DLD1 (cell line): Measurements from ENCODE around the gene ATP2B2.
"Not testable (repeated sequence)": the region's sequence is repeated elsewhere in the genome, so short reads cannot be mapped to it uniquely, and the experiment has no call there.

Experiments
- in situ Hi-C: cut with HindIII; loops from 2 replicates; pipeline ENCODE4 v1.10.0; 2017; ENCODE audit warnings: low sequenced_read_pairs

Gene ATP2B2

DNA sequence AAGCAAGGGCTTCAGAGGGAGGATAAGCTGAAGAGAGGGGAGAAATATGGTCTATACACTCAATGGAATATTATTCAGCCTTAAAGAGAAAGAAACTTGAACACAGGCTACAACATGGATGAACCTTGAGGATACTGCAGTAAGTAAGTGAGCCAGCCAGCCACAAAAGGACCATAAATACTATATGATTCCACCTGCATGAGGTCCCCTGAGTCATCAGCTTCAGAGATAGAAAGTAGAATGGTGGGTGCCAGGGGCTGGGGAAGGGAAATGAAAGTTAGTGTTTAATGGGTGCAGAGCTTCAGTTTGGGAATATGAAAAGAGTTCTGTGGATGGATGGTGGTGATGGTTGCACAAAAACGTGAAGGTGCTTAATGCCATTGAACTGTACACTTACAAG, 116.0 kb downstream of the ATP2B2 start:
- in situ Hi-C loops, result no loop called here

DNA sequence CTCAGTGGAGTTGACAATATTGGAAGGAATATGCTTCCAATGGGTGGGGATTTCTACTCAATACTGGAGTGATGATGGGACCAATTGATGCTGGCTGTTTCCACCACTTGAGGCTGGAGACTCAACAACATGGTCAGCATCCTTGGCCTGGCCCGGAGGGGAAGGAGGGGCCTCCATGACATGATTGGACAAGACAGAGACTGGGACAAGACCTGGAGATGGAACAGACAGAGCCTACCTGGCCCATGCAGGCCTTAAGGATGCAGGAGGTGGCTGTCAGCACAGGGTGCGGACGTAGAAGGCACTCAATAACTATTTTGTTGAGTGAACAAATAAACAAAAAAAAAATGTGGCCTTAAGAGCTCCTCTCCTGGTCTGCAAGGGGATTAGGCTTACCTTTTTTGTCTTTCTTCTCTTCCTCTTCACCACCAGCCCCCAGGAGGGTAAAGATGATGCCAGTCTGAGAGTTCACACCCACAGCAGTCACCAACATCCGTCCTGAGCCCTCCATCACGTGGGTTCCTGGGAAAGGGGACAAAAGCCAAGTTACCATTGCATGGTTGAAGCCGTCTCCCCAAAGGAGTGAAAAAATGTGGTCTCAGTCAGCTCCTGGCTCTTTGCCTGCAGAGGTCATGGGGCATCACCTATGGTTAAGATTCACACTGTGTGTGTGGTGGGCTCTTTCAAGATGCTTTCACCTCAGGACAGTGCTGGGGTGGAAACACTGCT, 117.3 kb downstream of the ATP2B2 start:
- in situ Hi-C loops, result no loop called here

DNA sequence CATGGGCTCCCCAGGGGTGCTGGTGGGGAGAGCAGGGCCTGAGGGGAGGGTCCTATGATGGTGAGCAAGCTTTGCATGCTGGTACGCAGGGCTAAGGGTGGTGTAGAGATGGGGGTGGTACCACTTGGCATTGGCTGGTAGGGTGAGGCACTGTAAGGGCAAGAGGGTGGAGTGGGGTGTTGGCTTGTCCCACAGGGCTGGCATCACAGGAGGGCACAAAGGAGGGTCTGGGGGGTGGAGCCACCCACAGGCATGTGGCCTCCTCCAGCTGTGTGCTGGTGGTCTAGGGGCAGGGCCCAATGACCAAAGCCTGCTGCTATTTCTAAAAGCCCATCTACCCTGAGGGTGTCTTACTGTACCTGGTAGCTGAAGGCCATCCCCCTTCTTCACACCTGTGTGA, 119.3 kb downstream of the ATP2B2 start:
- in situ Hi-C loops, result no loop called here

DNA sequence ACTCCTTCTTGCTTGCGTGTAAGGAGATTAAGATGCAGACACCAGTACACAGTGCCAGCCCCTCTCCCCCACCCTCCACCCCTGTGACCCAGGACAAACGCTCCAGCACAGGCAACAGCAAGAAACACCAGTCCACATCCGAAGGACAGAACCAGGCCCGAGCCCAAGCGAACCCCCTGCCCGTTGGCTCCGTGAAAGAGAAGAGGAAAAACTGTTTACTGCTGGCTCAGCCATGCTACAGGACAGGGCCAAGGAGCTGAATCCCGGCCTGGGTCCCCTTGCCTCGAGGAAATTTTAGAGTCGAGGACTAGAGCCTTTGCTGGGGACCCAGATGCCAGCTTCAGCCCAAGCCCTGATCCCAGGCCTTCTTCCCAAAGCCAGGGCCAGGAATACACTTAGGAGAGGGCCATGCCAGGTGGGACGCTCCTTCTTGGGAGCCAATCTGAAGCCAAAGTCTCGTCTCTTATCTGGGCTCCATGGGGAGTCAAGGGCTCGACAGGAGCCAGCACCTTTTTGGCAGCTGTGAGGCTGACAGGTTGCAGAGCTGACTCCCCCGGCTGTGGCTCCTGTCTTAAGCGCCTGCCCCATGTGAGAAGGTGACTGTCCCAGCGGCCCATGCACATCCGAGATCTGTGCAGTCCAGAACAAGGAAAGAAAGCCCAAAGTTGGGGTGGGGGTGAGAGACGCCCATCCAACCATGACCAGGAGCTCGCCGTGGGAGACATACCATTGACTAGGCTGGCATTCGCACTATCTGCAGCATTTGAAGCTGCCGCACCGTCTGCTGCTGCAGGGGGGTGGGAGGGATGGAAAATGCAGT, 120.6 kb downstream of the ATP2B2 start:
- in situ Hi-C loops, result no loop called here

DNA sequence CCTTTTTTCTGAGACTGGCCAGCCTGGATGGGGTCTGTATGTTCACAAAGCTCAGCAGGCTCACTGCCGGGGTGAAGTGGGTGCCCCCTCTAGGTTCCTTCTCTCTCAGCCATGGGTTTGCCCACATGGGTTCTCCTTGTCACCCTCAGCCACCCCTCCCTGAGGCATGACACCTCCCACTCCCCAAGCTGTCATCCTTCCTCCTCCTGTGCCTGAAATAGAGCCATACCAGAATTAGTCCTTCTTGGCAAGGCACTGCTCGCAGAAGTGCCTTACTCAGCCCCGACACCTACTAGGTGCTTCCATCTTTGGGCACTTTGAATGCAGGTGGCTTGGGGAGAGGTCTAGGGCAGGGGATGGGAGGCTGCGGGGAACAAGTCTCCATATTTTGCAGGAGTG, 121.5 kb downstream of the ATP2B2 start:
- in situ Hi-C loops, result no loop called here

DNA sequence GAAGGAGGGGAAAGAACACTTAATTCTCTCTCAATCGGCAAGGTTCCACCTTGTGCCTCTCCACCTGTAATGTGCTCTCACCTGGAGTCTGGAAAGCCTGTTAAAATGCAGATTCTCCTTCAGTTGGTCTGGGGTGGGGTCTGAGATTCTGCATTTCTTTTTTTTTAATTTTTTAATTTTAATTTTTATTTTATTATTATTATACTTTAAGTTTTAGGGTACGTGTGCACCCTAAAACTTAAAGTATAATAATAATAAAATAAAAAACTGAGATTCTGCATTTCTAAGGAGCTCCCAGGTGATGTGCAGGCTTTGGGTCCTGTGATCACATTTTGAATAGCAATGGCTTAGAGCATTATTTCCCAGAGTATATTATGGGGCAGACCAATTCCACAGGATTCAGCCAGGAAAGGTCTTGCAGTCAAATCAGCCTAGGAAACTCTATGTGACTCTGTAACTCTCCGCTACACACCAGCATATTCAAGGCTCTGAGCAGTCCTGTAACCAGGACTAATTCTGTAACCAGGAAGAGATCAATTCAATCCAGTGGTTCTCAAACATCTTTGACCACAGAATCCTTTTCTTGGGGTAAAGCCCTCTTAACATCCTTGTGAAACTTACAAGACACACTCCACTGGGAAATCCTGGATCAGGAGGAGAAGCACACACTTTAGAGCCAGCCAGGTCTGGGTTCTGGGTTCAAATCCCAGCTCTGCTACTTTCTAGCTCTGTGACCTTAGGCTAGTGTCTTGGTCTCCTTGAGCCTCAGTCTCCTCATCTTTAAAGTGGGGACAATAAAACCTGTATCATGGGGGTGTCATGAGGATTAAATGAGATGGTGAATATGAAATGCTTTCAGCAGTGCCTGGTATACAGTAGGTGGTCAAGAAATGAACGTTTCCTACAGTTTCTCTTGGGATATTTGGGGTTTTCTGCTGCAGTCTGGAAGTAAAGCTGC, 122.2 kb downstream of the ATP2B2 start:
- in situ Hi-C loops, result no loop called here

DNA sequence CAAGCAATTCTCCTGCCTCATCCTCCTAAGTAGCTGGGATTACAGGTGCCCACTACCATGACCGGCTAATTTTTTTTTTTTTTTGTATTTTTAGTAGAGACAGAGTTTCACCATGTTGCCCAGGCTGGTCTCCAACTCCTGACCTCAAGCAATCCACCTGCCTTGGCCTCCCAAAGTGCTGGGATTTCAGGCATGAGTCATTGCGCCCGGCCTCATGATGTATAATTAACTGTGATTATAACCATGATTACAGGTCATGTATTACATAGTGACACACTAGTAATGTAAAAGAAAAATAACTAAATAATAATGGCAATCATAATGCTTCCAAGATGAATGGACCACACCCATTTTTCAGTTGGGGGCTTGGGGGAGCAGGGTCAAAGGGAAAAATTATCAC, 122.9 kb downstream of the ATP2B2 start:
- in situ Hi-C loops, result not testable (repeated sequence)

DNA sequence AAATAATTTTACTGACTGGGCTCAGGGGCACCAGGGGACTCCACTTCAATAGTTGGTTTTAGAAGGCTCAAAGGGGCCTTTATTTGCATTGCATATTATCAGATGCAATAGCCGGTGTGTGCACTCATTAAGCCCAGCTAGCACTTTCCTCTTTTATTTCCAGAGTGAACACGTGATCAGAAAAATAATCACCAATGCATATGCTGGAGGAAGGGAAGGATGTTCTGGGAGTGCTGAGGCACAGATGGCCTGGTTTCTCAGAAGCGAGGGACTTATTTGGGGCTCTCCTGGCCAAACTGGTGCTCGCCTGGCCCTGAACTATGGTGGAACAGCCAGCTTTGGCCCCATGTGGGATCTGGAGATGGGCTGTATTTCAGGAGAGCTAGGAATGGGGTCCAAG, 124.0 kb downstream of the ATP2B2 start:
- in situ Hi-C loops, result no loop called here

DNA sequence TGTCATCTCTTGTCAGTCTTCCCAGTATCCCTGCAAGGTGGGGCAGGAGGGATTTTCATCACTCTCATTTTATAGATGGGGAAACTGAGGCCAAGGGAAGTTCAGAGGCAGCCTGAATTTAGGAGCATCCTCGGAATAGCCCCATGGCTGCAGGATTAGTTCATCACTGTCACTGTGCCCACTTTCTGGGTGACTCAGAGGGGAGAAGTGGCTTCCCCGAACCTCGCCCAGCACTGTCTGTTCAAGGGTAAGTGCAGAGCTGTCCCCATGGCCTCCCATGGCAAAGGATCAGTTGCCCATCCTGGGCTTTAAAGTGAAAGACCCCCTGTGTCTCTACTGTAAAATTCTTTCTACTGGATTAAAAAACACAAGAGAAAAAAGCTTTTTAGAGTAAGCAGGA, 124.5 kb downstream of the ATP2B2 start:
- in situ Hi-C loops, result no loop called here

DNA sequence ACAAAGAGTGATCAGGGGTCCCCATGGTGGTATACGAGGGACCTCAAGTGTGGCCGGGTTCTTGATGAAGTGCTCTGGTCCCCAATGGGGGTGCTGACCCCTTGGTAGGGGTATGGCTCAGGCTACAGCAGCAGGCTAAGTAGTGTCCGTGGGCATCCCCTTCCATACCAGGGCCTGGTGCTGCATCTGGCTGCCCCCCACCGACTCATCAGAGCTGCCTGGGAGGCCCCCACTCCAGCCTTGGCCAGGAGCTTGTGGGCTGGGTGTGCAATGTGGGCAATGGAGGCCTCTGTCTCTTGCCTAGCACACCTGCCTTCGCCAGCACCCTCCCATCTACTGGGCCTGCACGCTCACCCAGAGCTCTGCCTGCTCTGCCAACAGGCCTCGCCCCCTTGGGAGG, 125.4 kb downstream of the ATP2B2 start:
- in situ Hi-C loops, result no loop called here

DNA sequence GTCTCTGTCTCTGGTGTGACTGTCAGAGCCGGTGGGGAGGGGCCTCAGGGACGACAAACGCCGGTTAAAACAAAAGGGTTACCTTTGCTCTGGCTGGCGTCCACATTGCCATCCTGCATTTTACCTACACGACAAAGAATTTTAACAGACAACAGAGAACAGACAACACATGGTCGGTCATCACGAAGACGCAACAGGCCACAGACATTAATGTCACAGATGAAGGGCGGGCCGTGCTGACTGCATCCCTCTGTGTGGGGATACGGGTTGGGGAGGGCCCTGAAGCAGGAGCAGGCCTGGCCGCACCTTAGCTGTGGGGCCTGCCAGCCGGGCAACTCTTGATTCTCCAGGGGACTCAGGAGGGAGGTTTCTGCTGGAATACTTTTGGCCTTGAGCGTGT, 126.2 kb downstream of the ATP2B2 start:
- in situ Hi-C loops, result no loop called here

DNA sequence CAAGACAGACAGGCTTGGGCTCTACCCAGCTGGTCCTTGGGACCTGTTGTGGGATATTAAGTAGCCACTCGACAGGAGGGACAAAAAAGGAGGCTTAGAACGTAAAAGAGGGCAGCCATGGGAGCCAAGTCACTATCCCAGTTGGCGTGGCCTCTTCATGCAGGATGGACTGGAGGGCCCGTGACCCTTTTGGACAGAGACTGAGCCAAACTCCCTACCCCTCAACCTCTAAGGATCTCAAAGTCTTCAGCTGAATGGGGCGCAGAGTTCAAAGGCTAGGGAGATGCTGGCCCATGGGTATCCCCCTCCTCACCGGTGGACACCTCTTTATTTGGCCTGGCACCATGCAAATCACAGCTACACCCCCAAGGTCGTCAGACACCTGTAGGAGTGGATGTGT, 126.6 kb downstream of the ATP2B2 start:
- in situ Hi-C loops, result no loop called here

DNA sequence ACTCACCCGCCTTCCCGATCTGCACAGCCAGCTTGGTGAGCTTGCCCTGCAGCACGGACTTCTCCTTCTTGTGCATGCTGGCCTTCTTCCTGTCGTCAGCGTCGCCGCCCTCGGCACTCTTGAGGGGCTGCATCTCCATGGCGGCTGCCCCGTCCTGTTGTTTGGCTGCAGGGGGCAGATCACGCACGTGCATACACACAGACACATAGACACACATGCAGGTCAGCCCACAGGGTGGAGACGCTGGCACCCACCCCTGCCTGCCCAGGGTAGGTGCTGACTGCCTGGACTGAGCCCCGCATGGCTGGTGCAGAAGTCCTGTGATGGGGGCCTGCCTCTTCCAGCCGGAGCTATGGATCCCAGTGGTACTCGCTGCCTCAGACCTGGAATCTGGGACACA, 127.1 kb downstream of the ATP2B2 start:
- in situ Hi-C loops, result no loop called here

DNA sequence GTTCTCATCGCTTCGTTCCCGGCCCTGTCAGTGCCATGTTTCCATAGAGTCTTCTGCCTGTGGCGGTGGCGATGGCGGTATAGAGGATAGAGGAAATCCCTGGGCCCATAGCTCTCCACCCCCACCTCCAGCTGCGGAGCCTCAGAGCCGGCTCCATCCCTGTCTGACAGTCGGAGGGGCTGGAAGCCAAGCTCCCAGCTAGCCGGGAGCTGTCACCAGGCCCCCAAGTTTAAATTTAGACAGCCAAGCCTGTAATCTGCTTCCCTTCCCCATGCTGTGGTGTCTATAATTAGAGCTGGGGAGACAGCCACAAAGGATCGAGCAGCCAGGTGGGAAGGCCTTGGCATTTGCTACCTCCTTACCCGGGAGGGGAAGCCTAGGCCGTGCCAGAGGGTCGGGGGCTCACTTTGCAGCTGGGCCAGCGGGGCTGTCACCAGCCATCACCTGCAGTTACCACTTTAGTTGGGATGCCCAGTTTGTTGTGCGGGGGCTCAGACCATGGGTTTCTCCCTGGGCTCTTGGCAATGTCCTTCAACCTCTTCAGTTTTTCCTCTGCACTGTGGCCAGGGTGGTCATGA, 128.1 kb downstream of the ATP2B2 start:
- in situ Hi-C loops, result no loop called here

DNA sequence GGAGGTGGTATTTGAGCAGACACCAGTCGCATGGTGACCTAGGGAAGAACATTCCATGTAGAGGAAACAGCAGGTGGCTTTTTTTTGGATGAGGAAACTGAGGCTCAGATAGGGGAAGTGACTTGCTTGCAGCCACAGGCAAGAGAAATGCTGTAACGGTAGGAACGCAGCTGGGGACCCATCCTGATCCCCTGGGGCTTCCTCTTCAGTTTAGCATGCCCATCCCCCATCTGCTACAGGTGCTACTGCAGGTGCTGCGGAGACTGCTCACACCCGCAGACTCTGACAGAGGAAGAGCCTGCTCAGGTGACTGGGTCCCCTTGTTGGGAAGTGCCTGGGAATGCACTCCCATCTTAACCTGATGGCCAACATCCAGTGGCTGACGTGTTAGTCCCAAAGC, 129.0 kb downstream of the ATP2B2 start:
- in situ Hi-C loops, result no loop called here

DNA sequence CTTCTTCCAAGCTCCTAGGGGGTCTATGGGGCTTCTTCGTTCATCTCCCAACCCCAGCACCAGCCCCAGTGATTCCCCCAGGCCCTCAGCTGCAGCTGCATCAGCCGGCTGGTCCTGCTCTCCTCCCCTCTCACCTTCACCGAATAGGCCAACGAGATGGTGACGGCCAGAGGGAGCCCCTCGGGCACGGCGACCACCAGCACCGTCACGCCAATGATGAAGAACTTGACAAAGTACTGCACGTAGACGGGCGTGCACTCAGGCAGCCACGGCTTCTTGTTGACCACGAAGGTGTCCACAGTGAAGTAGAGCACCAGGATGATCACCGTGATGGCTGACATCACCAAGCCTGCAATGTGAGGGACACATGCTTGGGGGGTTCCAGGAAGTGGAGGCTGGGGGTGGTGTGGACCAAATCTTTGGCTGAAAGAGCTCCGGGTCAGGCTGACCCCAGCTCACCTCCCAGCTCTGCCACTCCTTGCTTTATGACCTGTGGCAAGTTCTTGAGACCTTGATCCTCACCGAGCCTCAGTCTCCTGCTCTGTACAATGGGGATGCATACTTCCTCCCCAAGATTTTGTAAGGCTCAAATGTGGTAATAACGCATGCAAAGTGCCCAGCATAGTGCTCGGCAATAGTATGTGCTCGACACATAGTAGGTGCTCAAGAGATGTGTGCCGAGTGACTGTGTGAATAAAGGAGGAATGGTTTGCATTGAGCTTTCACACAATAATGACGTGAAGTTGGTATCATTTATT, 129.9 kb downstream of the ATP2B2 start:
- in situ Hi-C loops, result no loop called here

DNA sequence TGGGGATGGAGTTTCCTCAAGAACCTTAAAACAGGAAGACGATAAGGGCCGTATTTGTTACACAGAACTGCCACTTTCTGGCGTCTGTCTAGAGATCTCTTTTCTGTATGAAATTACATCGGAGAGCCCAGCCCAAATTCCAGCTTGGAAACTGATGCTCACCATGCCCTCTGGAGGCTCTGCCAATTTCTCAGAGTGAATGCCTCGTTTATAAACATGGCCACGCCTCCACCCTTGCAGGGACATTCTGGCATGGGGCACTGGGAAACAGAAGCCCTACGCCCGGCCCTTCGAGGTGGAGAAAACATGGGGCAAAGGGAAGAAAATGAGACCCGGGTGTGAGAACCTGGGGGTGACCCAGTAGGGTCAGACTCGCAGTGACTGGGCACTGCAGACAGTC, 131.1 kb downstream of the ATP2B2 start:
- in situ Hi-C loops, result no loop called here

DNA sequence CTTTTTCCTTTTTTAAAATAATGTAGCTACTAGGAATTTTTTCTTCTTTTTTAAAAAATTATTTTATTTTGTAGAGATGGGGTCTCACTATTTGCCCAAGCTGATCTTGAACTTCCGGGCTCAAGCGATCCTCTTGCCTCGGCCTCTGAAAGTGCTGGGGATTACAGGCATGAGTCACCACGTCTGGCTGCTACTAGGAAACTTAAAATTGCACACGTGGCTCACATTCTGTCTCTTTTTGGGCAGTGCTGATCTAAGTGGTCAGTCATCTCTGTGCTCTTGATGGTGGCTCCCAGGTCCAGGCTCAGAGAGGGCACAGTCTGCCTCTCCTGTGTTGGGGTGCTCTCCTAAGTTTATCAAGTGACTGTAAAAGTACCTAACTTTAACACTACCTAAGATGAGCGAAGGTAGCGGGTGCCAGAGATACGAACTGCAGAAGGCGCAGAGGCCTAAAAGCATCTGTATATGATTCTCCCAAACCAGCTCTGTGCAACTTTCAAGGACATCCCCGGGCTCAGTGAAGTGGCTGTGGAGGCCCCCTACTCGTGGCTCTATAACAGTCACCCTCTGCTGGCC, 131.6 kb downstream of the ATP2B2 start:
- in situ Hi-C loops, result no loop called here

DNA sequence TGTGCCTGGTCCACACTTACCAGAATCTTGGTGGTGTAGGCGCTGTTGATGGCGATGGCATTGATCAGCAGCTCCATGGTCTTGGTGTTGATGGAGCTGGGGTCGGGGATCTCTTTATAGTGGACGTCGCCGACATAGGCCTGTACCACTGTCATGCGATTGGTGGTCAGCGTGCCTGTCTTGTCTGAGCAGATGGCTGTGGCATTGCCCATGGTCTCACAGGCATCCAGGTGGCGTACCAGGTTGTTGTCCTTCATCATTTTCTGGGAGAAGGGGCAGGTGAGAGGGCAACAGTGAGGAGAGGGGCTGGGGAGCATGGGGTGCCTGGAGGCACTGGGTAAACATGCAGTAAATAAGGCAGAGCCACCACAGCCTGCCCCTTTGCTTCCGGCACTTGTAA, 133.6 kb downstream of the ATP2B2 start:
- in situ Hi-C loops, result no loop called here

DNA sequence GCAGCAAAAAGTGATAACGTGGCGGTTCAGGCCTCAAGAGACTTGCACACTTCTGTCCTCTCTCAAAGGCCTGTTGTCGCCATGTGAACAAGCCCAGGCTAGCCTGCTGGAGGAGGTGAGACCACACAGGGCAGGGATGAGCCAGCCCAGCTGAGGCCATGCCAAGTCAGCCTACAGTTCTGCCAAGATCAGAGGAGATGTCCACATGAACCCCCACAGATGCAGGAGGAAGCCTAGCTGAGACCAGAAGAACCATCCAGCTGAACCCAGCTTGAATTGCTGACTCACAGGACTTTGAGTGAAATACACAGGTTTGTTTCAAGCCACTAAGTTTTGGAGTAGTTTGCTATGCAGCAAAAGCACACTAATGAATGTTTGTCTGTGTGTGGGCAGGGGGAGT, 134.2 kb downstream of the ATP2B2 start:
- in situ Hi-C loops, result no loop called here
